GM23338 (cell line): ENCODE data around the gene BROX. TPM values are rescaled to one million over a fixed set of nuclear protein-coding genes. Genes with fewer than 3 reads are reported as not detected.

ENCODE experiments used
- ATAC-seq: fragments of 200-7000 bp; cut with Tn5 transposase; 3 replicates; pipeline ENCODE4 v1.9.1; 2020
- DNase-seq: peaks from one replicate; pipeline ENCODE4 v3.0.0-alpha.2; 2015; ENCODE audit warnings: low spot score
- H2AFZ ChIP-seq: fragments of 200-600 bp; sonication (generic); 2 replicates; pipeline ENCODE4 v1.8.0; 2016; ENCODE audit warnings: antibody characterized with exemption, mild to moderate bottlenecking, moderate library complexity
- H3F3A ChIP-seq: fragments of 200-600 bp; sonication (generic); replicated peaks from 2 replicates; pipeline ENCODE4 v1.8.0; 2017; ENCODE audit warnings: antibody characterized with exemption, mixed run types, low read depth
- H3K27ac ChIP-seq: fragments of 200-600 bp; sonication (generic); 2 replicates; pipeline ENCODE4 v1.6.1; 2016; ENCODE audit warnings: low read depth
- H3K27me3 ChIP-seq: fragments of 200-600 bp; sonication (generic); 2 replicates; pipeline ENCODE4 v1.8.0; 2016; ENCODE audit warnings: mild to moderate bottlenecking, mixed run types, moderate library complexity; ENCODE audit not compliant: insufficient read depth
- H3K36me3 ChIP-seq: fragments of 200-600 bp; sonication (generic); 2 replicates; pipeline ENCODE4 v1.8.0; 2016; ENCODE audit warnings: mild to moderate bottlenecking; ENCODE audit not compliant: insufficient read depth
- H3K4me1 ChIP-seq: fragments of 200-600 bp; sonication (generic); 2 replicates; pipeline ENCODE4 v1.8.0; 2016; ENCODE audit warnings: mild to moderate bottlenecking, moderate library complexity; ENCODE audit not compliant: insufficient read depth
- H3K4me2 ChIP-seq: fragments of 200-600 bp; sonication (generic); 2 replicates; pipeline ENCODE4 v1.7.1; 2017; ENCODE audit warnings: mixed run types
- H3K4me3 ChIP-seq: fragments of 200-600 bp; sonication (generic); 2 replicates; pipeline ENCODE4 v1.6.1; 2016; ENCODE audit warnings: mixed run types
- H3K79me2 ChIP-seq: fragments of 200-600 bp; sonication (generic); replicated peaks from 2 replicates; pipeline ENCODE4 v1.8.0; 2017; ENCODE audit warnings: mild to moderate bottlenecking; ENCODE audit not compliant: insufficient read depth
- H3K9me2 ChIP-seq: fragments of 200-600 bp; sonication (generic); 2 replicates; pipeline ENCODE4 v1.8.0; 2017; ENCODE audit not compliant: insufficient read depth
- H4K20me1 ChIP-seq: fragments of 200-600 bp; sonication (generic); replicated peaks from 2 replicates; pipeline ENCODE4 v1.8.0; 2017; ENCODE audit warnings: mild to moderate bottlenecking; ENCODE audit not compliant: insufficient read depth
- H3K27ac Mint-ChIP-seq: 2 replicates; pipeline ENCODE4 v1.8.0; 2020; ENCODE audit warnings: inconsistent platforms, mild to moderate bottlenecking, moderate library complexity, mixed read lengths
- H3K27me3 Mint-ChIP-seq: 3 replicates; pipeline ENCODE4 v1.8.0; 2022; ENCODE audit warnings: low read depth, mild to moderate bottlenecking, moderate library complexity, mixed read lengths, inconsistent platforms; ENCODE audit not compliant: insufficient read depth, poor library complexity
- H3K36me3 Mint-ChIP-seq: 3 replicates; pipeline ENCODE4 v1.8.0; 2021; ENCODE audit warnings: low read depth, mild to moderate bottlenecking, inconsistent platforms, moderate library complexity, mixed read lengths
- H3K4me1 Mint-ChIP-seq: 3 replicates; pipeline ENCODE4 v1.8.0; 2020; ENCODE audit warnings: mild to moderate bottlenecking, inconsistent platforms, mixed read lengths
- H3K4me3 Mint-ChIP-seq: 3 replicates; pipeline ENCODE4 v1.8.0; 2021; ENCODE audit warnings: moderate library complexity, mild to moderate bottlenecking, inconsistent platforms, mixed read lengths
- H3K9me3 Mint-ChIP-seq: 3 replicates; pipeline ENCODE4 v1.8.0; 2020; ENCODE audit warnings: moderate library complexity, mild to moderate bottlenecking, inconsistent platforms, mixed read lengths
- CREB1 ChIP-seq: fragments of 250-450 bp; sonication (Bioruptor Pico); IDR thresholded peaks from 2 replicates; pipeline ENCODE4 v1.5.0; 2020; ENCODE audit warnings: low read depth, mild to moderate bottlenecking, moderate library complexity
- ETS1 ChIP-seq: IDR thresholded peaks from 2 replicates; pipeline ENCODE4 v1.6.1; 2016; ENCODE audit warnings: antibody characterized with exemption
- EZH2 ChIP-seq: fragments of 200-600 bp; sonication (generic); IDR thresholded peaks from one replicate; pipeline ENCODE4 v1.8.0; 2017; ENCODE audit warnings: antibody characterized with exemption, mild to moderate bottlenecking, low read depth; ENCODE audit not compliant: unreplicated experiment
- EZH2phosphoT487 ChIP-seq: fragments of 200-600 bp; sonication (generic); IDR thresholded peaks from one replicate; pipeline ENCODE4 v1.8.1; 2018; ENCODE audit warnings: antibody characterized with exemption; ENCODE audit not compliant: unreplicated experiment
- JUNB ChIP-seq: IDR thresholded peaks from one replicate; pipeline ENCODE4 v1.6.1; 2016; ENCODE audit warnings: antibody characterized with exemption; ENCODE audit not compliant: unreplicated experiment
- NANOG ChIP-seq: IDR thresholded peaks from 2 replicates; pipeline ENCODE4 v1.6.1; 2016; ENCODE audit warnings: antibody characterized with exemption, borderline replicate concordance
- POLR2AphosphoS5 ChIP-seq: IDR thresholded peaks from 2 replicates; pipeline ENCODE4 v1.6.1; 2016; ENCODE audit warnings: antibody characterized with exemption, low read depth
- ZNF114 ChIP-seq: fragments of 250-450 bp; sonication (Bioruptor Pico); IDR thresholded peaks from 2 replicates; pipeline ENCODE4 v1.5.0; 2020; ENCODE audit warnings: mild to moderate bottlenecking, moderate library complexity
- ZNF462 ChIP-seq: fragments of 250-450 bp; sonication (Bioruptor Pico); IDR thresholded peaks from 2 replicates; pipeline ENCODE4 v1.5.0; 2020; ENCODE audit warnings: mild to moderate bottlenecking, moderate library complexity
- polyA plus RNA-seq: library from polyadenylated mRNA; unstranded; fragments of >200 nt; fragmentation: Nextera tagmentation; extraction: Ambion mirVana; gene quantifications from 2 replicates; pipeline ENCODE4 v1.2.1, GENCODE V29; 2016
- total RNA-seq: library from RNA; depleted of rRNA; stranded (reverse); fragments of >200 nt; shearing (Covaris generic); gene quantifications from 2 replicates; pipeline ENCODE4 v1.2.3, GENCODE V29; 2014
- TF ChIP-seq, protein P1 (sequence below), 2 experiments: fragments of 200-600 bp in 1 of 2; sonication (generic) in 1 of 2; conservative IDR thresholded peaks; 2 replicates each; pipeline versions ENCODE4 v1.5.1 to v1.6.1; 2016 to 2017; ENCODE audit warnings: antibody characterized with exemption in 2 of 2, low read depth in 2 of 2, mild to moderate bottlenecking in 2 of 2, moderate library complexity in 1 of 2
- TF ChIP-seq, protein P2 (sequence below): IDR thresholded peaks from one replicate; pipeline ENCODE4 v1.6.1; 2018; ENCODE audit warnings: antibody characterized with exemption; ENCODE audit not compliant: unreplicated experiment

The BROX gene
- total and polyA plus RNA-seq, 2 experiments from 2014 or later: 26.5 to 32.3 TPM

DNA sequence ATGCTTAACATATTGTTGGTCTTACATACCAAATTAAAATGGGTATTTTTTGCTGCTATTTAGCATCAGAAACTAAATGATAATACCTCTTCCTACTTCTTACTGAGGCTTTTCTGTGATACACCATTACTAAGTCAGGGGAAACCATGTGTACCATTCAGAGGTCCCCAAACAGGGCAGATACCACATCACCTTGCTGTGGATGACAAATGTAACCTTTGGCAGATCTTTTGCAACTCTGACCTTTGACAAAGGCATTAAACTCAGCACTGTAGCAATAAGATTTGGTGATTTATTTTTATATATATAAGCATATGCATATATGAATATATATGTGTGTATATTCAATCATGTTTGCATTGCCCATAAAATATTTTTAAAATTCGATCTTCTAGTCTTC lies 27.6 kb downstream of the BROX start:
- Histone ChIP-seq H4K20me1 (no peaks in the 10 kb centered on the region), H3K79me2 (no peaks in the 10 kb centered on the region), H3K27me3 (no peaks in the 10 kb centered on the region), H3K36me3 (no peaks in the 10 kb centered on the region), H3K4me1 (peaks cover 18% of the 10 kb centered on the region), H3F3A (no peaks in the 10 kb centered on the region), H3K27ac (no peak overlapping the region), H3K4me3 (no peak overlapping the region), H3K4me2 (no peak overlapping the region), H2AFZ (no peak overlapping the region), H3K9me2 (no peaks in the 10 kb centered on the region)
- Mint-ChIP-seq H3K27me3 (peaks cover 3% of the 10 kb centered on the region), H3K36me3 (no peaks in the 10 kb centered on the region), H3K27ac (no peak overlapping the region), H3K9me3 (no peaks in the 10 kb centered on the region), H3K4me3 (no peak overlapping the region), H3K4me1 (peaks cover 10% of the 10 kb centered on the region)
- no peak for DNase-seq
- TF ChIP-seq ETS1 (no peak), ZNF114 (CRISPR knock-in tag) (no peak), ZNF462 (no peak), JUNB (no peak), CREB1 (CRISPR knock-in tag) (no peak), NANOG (no peak), EZH2phosphoT487 (no peak), EZH2 (no peak), POLR2AphosphoS5 (no peak)
- TF ChIP-seq, protein P1, sequence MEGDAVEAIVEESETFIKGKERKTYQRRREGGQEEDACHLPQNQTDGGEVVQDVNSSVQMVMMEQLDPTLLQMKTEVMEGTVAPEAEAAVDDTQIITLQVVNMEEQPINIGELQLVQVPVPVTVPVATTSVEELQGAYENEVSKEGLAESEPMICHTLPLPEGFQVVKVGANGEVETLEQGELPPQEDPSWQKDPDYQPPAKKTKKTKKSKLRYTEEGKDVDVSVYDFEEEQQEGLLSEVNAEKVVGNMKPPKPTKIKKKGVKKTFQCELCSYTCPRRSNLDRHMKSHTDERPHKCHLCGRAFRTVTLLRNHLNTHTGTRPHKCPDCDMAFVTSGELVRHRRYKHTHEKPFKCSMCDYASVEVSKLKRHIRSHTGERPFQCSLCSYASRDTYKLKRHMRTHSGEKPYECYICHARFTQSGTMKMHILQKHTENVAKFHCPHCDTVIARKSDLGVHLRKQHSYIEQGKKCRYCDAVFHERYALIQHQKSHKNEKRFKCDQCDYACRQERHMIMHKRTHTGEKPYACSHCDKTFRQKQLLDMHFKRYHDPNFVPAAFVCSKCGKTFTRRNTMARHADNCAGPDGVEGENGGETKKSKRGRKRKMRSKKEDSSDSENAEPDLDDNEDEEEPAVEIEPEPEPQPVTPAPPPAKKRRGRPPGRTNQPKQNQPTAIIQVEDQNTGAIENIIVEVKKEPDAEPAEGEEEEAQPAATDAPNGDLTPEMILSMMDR (conservative IDR thresholded peaks at IDR 0.05; ENCODE audit: low read depth in 2 of 2): no peak
- TF ChIP-seq, protein P2, sequence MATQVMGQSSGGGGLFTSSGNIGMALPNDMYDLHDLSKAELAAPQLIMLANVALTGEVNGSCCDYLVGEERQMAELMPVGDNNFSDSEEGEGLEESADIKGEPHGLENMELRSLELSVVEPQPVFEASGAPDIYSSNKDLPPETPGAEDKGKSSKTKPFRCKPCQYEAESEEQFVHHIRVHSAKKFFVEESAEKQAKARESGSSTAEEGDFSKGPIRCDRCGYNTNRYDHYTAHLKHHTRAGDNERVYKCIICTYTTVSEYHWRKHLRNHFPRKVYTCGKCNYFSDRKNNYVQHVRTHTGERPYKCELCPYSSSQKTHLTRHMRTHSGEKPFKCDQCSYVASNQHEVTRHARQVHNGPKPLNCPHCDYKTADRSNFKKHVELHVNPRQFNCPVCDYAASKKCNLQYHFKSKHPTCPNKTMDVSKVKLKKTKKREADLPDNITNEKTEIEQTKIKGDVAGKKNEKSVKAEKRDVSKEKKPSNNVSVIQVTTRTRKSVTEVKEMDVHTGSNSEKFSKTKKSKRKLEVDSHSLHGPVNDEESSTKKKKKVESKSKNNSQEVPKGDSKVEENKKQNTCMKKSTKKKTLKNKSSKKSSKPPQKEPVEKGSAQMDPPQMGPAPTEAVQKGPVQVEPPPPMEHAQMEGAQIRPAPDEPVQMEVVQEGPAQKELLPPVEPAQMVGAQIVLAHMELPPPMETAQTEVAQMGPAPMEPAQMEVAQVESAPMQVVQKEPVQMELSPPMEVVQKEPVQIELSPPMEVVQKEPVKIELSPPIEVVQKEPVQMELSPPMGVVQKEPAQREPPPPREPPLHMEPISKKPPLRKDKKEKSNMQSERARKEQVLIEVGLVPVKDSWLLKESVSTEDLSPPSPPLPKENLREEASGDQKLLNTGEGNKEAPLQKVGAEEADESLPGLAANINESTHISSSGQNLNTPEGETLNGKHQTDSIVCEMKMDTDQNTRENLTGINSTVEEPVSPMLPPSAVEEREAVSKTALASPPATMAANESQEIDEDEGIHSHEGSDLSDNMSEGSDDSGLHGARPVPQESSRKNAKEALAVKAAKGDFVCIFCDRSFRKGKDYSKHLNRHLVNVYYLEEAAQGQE: no peak
- ATAC-seq: no peak
